Vagina (tissue), 2 donors: ENCODE measurements around the gene FRMD1. TPM values are rescaled to one million over a fixed set of nuclear protein-coding genes. Genes with fewer than 3 reads are reported as not detected.

Source experiments
- DNase-seq, 2 donors: peaks; one replicate each; pipeline ENCODE4 v3.0.0-alpha.2; 2017; ENCODE audit errors: extremely low spot score in 2 of 2
- H3K27ac ChIP-seq: fragments of 200-600 bp; sonication (generic); one replicate; pipeline ENCODE4 v1.5.1; 2019
- H3K27me3 ChIP-seq: fragments of 200-600 bp; sonication (generic); one replicate; pipeline ENCODE4 v1.5.1; 2019
- H3K36me3 ChIP-seq, 2 donors: fragments of 200-600 bp; sonication (generic); one replicate each; pipeline ENCODE4 v1.5.1; 2017 to 2019
- H3K4me1 ChIP-seq: fragments of 200-600 bp; sonication (generic); one replicate; pipeline ENCODE4 v1.5.1; 2019
- H3K4me3 ChIP-seq, 2 donors: fragments of 200-600 bp; sonication (generic); 1 replicate in 1 of 2; 2 replicates in 1 of 2; pipeline ENCODE4 v1.5.1; 2016 to 2019
- H3K9me3 ChIP-seq: fragments of 200-600 bp; sonication (generic); one replicate; pipeline ENCODE4 v1.5.1; 2019
- CTCF ChIP-seq, 3 experiments: fragments of 450-650 bp in 2 of 3; fragments of 200-600 bp in 1 of 3; sonication (generic) in 1 of 3; IDR thresholded peaks; one replicate each; pipeline ENCODE4 v1.5.1; 2017 to 2019; ENCODE audit warnings: antibody characterized with exemption in 3 of 3, mild to moderate bottlenecking in 2 of 3, moderate library complexity in 2 of 3
- POLR2A ChIP-seq, 2 donors: fragments of 450-650 bp; IDR thresholded peaks; one replicate each; pipeline ENCODE4 v1.6.1; 2017; ENCODE audit warnings: antibody characterized with exemption in 2 of 2, mild to moderate bottlenecking in 2 of 2, moderate library complexity in 2 of 2
- POLR2AphosphoS5 ChIP-seq, 2 donors: sonication (generic); formaldehyde crosslinking; IDR thresholded peaks; one replicate each; pipeline ENCODE4 v1.9.0; 2017; ENCODE audit warnings: antibody characterized with exemption in 2 of 2, mild to moderate bottlenecking in 2 of 2, low read depth in 1 of 2; ENCODE audit not compliant: insufficient read depth in 1 of 2
- intact Hi-C: fragments of 100-400 bp; cut with DNase I; formaldehyde crosslinking; loops from one replicate; pipeline ENCODE4 v1.15.1; 2023
- total RNA-seq: library from RNA; depleted of rRNA; stranded (reverse); fragments of >200 nt; gene quantifications from one replicate; pipeline ENCODE4 v1.2.3, GENCODE V29; 2016

Gene FRMD1
- total RNA-seq, 1 donor from 2014 or later, result not detected

- H3K4me3 ChIP-seq, result no peak overlapping the region
- intact Hi-C loops, result no loop called here
- no peaks in the 10 kb centered on the region for H3K36me3 ChIP-seq
- H3K9me3 ChIP-seq, result no peaks in the 10 kb centered on the region
- DNase-seq, result no peak
- TF ChIP-seq POLR2AphosphoS5 (IDR thresholded peaks at IDR 0.05; ENCODE audit: insufficient read depth in 1 of 2, low read depth in 1 of 2) (no peak), CTCF (IDR thresholded peaks at IDR 0.05) (no peak)
- no peaks in the 10 kb centered on the region for H3K4me1 ChIP-seq
- no peaks in the 10 kb centered on the region for H3K27me3 ChIP-seq
- H3K27ac ChIP-seq, result no peak overlapping the region
These were observed 8.6 kb upstream of the FRMD1 start for GRCh38 chr6:168087436-168088160.

- H3K27me3 ChIP-seq, result no peaks in the 10 kb centered on the region
These were observed 7.6 kb upstream of the FRMD1 start for GRCh38 chr6:168086616-168087015.

GRCh38 chr6:168086066-168086465, 7.1 kb upstream of the FRMD1 start:
- Histone ChIP-seq H3K27ac (no peak overlapping the region), H3K27me3 (no peaks in the 10 kb centered on the region), H3K4me3 (no peak overlapping the region), H3K36me3 (no peaks in the 10 kb centered on the region), H3K9me3 (no peaks in the 10 kb centered on the region), H3K4me1 (no peaks in the 10 kb centered on the region)
- TF ChIP-seq CTCF (IDR thresholded peaks at IDR 0.05), result no peak
- TF ChIP-seq POLR2A (IDR thresholded peaks at IDR 0.05), result no peak
- no peak for TF ChIP-seq POLR2AphosphoS5 (IDR thresholded peaks at IDR 0.05; ENCODE audit: insufficient read depth in 1 of 2, low read depth in 1 of 2)
- intact Hi-C loops, result no loop called here
- no peak for DNase-seq

More at GRCh38 chr6:168086616-168087015, 7.6 kb upstream of the FRMD1 start:
- no peak for DNase-seq
- intact Hi-C loops, result no loop called here
- no peaks in the 10 kb centered on the region for H3K9me3 ChIP-seq
- no peak for TF ChIP-seq CTCF (IDR thresholded peaks at IDR 0.05)
- no peak for TF ChIP-seq POLR2A (IDR thresholded peaks at IDR 0.05)
- TF ChIP-seq POLR2AphosphoS5 (IDR thresholded peaks at IDR 0.05; ENCODE audit: insufficient read depth in 1 of 2, low read depth in 1 of 2), result no peak
- no peaks in the 10 kb centered on the region for H3K4me1 ChIP-seq
- H3K27ac ChIP-seq, result no peak overlapping the region
- H3K36me3 ChIP-seq, result no peaks in the 10 kb centered on the region
- no peak overlapping the region for H3K4me3 ChIP-seq

- TF ChIP-seq POLR2A (IDR thresholded peaks at IDR 0.05), result no peak
- intact Hi-C loops, result no loop called here
- no peak for DNase-seq
These were observed 5.6 kb upstream of the FRMD1 start for GRCh38 chr6:168084465-168085160.

GRCh38 chr6:168083514-168083885, 4.5 kb upstream of the FRMD1 start:
- H3K27ac ChIP-seq, result no peak overlapping the region
- no peaks in the 10 kb centered on the region for H3K9me3 ChIP-seq
- DNase-seq, result no peak

More at GRCh38 chr6:168084465-168085160, 5.6 kb upstream of the FRMD1 start:
- no peaks in the 10 kb centered on the region for H3K4me1 ChIP-seq
- H3K9me3 ChIP-seq, result no peaks in the 10 kb centered on the region
- no peak overlapping the region for H3K27ac ChIP-seq
- H3K36me3 ChIP-seq, result no peaks in the 10 kb centered on the region
- no peaks in the 10 kb centered on the region for H3K27me3 ChIP-seq
- no peak overlapping the region for H3K4me3 ChIP-seq

More at GRCh38 chr6:168083514-168083885, 4.5 kb upstream of the FRMD1 start:
- Histone ChIP-seq H3K4me3 (no peak overlapping the region), H3K27me3 (no peaks in the 10 kb centered on the region), H3K4me1 (peaks cover 5% of the 10 kb centered on the region), H3K36me3 (no peaks in the 10 kb centered on the region)
- no peak for TF ChIP-seq CTCF (IDR thresholded peaks at IDR 0.05)
- TF ChIP-seq POLR2A (IDR thresholded peaks at IDR 0.05), result no peak
- TF ChIP-seq POLR2AphosphoS5 (IDR thresholded peaks at IDR 0.05; ENCODE audit: insufficient read depth in 1 of 2, low read depth in 1 of 2), result no peak
- intact Hi-C loops, result no loop called here
